ENCODE measurements around the gene ARL16.

ARL16 gene

DNA sequence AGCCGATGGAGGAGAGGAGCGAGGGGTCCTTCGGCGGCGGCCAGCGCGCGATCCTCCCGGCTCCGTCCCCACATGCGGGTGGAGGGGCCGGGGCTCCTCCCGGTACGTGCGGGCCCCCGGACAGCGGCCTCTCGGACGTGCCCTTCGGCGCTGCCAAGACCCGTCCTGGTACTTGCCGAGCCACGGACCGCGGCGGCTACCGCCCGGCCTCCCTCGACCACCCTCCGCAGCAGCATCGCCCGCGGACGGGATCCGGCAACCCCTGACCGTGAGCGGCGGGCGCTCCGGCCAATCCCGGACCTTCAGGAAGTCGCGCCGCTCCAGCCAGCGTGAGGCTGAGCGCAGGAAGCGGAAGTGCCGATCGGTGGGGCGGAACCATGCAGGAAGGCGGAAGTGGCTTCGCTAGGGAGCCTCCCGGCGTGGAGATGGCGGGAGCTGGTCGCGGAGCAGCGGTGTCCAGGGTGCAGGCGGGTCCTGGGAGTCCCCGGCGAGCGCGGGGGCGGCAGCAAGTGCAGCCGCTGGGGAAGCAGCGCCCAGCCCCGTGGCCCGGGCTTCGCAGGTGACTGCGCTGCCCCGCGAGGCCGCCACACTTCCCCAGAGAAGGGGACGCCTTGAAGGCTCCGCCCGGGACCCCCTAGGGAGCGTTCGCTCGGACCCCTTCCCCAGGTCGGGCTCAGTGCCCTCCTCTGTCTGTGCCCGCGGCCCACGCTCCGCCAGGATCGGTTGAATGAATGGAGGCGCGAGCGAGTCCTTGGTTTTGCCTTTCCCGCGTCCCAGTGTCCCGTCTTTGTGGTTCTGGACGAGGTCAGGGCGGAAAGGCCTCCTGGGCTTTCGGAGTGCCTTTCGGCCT lies 17.0 kb downstream of the ARL16 start, which contains the start of the genes CCDC137 and OXLD1:
CCDC137 (plus strand) TSS at position 396 of the 850 bp plus-strand sequence; CDS start at position 426, 30 bp downstream.
OXLD1 (minus strand) TSS at position 264 of the 850 bp plus-strand sequence; CDS start at position 236, 28 bp downstream.
- DNase-seq (ENCODE audit: low read depth), result peak; percentile 84

DNA sequence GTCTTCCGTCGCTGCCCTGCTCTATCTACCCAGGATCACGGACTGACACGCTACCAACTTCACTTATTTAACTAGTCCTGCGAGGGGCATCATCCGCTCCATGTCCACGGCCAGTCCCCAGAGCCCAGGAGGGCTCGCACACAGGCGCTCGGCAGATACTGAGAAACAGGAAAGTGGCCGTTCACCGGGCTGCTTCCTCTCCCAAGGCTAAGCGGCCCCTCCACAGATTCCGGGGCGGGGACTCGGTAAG lies 17.6 kb downstream of the ARL16 start:
- DNase-seq (ENCODE audit: low read depth), result no peak

DNA sequence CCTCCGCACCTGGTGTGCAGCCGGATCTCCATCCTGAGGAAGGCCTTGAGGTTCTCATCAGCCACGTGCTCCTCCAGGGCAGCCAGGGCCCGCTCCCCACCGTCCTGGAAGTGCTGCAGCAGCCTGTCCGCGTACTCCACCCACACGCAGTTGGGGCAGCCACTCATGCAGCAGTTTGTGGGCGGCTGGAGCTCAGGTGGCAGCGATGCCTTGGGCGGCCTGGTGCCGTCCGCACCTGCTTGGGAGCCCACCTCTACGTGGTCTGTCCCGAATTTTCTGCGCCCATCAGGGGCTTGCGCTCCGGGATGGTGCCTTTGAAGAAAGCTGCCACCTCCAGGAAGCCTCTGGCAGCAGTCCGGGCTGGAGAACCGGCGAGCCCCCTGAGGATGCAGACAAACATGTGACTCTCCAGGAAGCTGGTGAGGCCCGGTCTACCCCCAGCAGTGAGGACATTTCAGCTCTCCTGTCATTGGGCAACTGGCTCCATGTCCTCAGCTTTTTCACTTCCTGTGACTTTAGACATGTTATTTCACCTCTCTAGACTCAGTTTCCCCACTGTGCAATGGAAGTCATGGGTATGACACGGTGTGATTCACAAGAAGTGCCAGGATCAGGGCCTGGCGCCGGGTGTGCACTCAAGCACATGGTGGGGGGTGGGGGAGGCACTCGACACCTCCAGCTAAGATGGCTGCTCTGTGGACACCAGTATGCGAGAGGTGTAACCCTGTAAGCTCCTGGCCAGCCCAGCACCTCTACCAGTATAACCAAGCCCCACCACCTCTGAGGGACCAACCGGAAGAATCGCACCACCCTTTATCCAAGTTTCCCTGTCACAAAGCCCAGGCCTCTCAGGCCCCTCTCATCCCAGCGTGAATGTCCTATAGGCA lies 18.1 kb downstream of the ARL16 start:
- DNase-seq (ENCODE audit: low read depth), result no peak

DNA sequence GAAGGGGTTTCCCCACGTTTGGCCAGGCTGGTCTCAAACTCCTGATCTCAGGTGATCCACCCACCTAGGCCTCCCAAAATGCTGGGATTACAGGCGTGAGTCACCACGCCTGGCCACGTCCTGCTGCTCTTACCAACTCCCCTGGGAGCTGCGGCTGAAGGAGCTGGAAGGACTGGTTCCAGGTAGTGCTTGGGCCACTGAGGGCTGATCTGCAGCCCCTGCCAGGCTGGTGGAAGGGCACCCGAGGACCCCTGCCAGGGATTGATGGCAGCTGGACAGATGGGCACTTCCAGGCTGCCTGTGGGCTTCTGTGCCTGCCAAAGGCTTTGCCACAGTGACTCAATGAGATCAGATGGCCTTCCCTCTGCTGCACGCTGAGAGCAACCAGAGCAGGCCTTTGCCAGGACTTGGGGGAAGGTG lies 19.5 kb downstream of the ARL16 start:
- DNase-seq (ENCODE audit: low read depth), result no peak

DNA sequence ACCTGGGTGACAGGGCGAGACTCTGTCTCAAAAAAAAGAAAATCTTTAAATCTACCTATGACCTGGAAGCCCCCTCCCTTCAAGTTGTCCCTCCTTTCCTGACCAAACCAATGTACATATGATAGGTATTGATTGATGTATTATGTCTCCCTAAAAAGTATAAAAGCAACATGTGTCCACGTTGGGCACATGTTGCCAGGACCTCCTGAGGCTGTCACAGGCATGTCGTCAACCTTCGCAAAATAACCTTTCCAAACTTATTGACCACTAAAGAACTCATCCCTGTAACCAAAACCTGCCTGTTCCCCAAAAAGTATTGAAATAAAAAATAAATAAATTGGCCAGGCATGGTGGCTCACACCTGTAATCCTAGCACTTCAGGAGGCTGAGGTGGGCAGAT lies 21.6 kb downstream of the ARL16 start:
- DNase-seq (ENCODE audit: low read depth), result no peak

DNA sequence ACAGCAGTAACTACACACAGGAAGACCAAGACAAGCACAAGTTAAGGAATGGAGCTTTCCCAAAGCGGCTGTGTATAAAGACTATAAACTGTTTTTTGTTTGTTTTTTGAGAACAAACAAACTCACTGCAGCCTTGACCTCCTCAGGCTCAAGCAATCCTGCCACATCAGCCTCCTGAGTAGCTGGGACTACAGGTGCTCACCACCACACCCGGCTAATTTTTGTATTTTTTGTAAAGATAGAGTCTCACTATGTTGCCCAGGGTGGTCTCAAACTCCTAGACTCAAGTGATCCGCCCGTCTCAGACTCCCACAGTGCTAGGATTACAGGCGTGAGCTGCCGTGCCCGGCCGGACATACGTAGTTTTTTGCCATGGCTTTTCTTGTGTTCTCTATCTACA lies 23.2 kb downstream of the ARL16 start:
- DNase-seq (ENCODE audit: low read depth), result no peak

DNA sequence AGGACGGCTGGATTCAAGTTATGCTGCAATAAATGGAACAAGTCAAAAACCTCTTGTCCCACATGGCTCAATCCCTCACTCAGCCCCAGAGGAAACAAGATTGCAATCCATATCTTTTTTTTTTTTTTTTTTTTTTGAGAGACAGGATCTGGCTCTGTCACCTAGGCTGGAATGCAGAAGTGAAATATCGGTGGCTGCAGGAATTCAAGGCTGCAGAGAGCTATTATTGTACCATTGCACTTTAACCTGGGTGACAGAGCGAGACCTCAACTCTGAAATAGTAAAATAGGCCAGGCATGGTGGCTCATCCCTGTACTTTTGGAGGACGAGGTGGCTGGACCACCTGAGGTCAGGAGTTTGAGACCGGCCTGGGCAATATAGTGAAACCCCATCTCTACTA lies 24.6 kb downstream of the ARL16 start:
- DNase-seq (ENCODE audit: low read depth), result no peak

DNA sequence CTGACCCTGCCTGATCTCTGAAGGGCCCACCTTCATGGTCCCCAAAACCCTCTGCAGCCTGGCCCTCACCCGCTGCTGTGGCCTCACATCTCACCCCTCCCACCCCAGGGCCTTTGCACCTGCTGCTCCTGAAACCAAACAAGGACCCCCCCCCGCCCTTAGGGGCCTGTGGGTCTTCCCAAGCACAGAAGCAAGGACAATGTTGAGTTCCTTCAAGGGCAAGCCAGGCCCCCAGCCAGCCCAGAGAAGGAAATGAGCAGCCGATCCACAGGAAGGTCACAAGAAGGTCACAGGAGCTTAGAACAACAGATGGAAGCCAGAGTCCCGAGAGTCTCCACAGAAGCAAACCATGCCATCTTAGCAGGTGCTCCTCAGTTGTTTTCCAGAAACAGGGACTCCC lies 26.8 kb downstream of the ARL16 start:
- DNase-seq (ENCODE audit: low read depth), result no peak

DNA sequence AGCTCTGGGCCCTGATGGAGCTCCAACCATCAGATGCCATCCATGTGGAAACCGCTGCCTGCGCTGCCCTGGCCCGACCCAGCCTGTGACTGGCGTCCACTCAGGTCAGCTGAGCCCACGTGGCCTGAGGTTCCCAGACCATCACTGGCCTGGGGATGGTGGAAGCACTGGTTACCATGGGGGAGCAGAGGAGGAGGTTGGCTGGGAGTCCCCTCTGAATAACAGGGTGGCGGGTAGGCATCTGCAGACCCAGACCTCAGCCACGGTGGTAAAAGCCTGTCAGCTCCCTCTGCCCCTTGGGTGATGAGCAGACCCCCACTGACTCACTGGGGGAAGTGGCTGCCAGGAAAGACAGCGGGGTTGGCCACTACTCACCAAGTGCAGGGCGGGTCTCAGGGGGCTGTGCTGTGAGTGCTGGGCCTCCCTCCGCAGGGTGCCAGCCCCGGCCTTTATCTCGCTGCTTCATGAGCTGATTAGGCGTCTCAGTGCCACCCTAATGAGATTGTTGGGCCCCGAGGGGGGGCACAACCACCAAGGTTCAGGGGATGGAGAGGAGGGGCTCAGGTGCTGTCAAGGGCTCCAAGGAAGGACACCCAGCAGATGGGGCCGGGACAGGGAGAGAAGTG lies 27.4 kb downstream of the ARL16 start, which contains the start of gene PDE6G:
PDE6G (minus strand) TSS at position 425 of the 626 bp plus-strand sequence. CDS start 3,237 bp downstream, outside the sequence.
- no peak for DNase-seq (ENCODE audit: low read depth)

DNA sequence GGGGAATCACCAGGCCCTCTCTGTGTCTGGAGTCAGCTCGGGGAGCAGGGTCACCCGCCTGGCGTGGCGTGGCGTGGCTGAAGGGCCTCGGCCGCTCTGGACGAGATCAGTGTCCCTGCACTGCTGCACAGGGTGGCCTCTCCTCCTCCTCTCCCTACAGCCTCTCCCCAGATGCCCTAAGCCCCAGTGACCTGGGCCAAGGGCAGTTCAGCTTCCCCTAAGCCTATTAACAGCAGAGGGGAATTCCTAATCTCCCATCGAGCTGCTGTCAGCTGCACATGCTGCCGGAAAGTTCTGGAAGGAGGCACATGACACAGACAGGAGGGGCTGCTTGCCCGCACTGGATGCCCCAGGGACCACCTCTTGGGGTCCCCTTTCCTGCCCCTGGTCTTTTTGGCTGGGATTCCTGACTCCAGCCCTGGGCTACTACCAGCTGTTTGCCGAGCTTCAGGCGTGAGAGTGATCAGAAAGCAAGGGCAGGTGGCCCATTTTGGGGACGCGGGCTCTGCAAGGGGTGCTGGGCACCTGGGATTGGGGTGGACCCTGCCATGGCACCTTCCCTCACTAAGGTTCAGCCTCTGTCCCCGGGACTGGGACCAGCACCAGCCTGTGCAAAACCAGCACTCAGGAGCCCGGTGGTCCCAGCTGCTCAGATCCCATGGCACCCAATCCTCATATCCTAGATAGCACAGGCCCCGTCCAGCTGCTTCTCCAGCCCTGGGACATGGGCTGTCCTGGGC lies 28.0 kb downstream of the ARL16 start:
- no peak for DNase-seq (ENCODE audit: low read depth)

DNA sequence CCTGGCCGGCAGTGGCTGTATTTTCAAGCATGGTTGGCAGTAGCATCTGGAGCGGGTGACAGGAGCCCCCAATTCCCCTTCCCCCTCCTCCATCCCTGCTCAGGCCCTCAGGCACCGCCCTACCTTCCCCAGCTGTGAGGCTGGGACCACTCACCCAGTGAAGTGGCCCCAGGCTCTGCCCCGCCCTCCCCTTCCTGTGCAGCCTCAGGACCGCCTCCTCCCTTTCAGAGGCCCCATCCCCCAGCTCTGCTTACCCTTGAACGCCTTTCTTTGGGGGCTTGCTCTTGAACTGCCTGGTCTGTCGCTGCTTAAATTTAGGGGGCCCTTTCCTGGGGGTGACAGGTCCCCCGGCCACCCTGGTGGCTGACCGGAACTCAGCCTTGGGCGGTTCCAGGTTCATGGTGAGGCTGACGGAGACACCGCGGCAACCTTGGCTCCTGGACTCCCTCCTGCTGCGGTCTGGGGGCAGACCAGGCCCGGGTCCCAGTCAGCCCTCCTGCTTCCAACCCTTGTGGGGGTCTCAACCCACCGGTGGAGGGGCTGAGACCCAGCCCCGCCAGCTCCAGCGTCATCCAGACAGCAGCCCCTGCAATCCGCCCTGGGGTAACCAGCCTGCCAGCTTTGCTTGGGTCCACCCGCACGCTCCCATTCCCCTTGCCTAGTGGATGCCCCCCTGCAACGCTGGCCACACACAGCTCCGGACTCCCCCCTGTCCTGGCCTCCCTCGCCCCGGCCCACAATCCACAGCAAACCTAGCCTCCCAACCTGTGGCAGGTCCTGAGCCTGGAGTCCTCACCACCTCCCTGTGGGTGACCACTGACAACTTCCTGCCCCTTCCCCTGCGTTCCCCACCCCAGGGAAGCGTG lies 30.5 kb downstream of the ARL16 start:
- no peak for DNase-seq (ENCODE audit: low read depth)

DNA sequence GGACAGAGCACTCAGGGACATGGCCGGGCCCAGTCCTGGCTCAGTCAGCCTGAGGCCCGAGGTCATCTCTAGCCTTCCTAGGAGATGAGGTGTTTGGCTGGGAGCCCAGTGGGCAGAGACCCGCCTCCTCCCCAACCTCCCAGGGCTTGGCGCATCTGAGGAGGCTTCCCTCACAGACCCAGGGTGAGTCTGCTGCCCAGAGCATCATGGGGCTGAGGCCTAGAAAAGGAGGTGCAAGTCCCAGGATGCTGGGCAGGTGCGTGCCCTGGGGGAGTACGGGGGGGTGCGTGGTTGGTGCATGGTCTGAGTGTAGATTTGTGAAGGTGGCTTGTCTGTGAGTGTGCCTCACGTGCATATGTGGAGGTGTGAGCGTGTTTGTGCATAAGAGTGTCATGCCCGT lies 31.9 kb downstream of the ARL16 start:
- DNase-seq (ENCODE audit: low read depth), result no peak

DNA sequence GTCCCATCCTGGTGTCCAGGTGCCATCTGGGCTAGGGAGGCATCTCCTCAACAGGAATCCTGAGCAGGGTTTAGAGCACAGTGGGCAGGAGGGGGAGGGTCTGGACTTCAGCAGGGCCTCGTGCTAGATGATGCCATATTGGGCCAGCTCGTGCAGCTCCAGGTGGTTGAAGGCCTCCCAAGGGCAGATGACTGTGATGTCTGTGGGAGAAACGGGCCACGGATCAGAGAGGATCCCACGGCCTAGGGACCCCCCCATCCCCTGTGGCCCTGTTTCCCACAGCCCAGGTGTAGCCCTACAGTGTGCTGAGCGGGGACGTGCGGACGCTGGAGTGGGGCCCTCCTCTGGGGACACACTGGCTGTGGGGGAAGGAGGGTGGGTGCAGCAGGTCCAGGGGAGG lies 32.6 kb downstream of the ARL16 start:
- DNase-seq (ENCODE audit: low read depth), result no peak

DNA sequence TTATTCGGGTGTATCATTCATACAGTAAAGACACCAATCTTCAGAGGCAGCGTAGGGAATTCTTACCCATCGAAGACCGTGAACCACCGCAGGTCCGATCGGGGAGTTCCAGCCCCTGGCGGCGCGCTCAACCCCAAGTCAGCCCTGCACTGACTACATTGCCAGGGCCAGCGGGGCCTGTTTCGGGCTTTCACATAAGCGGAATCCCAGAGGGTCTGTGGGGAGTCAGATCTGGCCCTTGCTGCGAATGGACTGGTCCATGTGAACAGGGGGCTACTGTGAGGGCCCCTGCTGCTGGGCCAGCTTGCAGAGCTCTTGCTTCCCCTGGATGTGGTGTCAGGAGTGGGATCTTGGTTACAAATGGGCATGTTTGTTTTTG lies 34.9 kb downstream of the ARL16 start:
- no peak for DNase-seq (ENCODE audit: low read depth)

DNA sequence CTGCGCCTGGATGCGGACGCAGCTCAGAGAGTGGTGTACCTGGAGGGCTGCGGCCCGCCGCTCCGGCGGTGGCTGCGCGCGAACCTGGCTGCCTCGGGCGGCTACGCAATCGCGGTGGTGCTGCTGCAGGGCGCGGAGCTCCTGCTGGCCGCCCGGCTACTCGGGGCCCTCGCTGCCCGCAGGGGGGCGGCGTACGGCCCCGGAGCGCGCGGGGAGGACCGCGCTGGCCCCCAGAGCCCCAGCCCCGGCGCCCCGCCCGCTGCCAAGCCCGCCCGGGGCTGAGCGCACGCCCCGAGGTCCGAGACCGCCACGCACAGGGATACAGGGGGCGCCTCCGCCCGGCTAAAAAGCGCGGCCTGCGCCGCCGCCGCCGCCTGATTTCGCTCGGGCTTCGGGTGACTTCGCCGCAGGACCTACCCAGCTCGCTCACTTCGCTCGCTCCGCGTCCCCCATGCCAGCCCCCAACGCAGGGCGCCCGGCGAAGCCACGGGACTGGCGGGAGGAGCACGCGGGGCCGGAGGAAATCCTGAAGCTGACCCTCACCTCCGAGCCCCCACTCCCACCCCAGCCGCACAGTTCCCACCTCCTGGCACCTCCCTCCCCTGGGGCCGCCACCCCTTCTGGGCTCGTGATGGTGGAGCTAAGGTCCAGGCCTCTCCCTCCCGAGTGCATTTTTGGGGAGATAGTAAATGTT lies 35.4 kb downstream of the ARL16 start:
- no peak for DNase-seq (ENCODE audit: low read depth)

DNA sequence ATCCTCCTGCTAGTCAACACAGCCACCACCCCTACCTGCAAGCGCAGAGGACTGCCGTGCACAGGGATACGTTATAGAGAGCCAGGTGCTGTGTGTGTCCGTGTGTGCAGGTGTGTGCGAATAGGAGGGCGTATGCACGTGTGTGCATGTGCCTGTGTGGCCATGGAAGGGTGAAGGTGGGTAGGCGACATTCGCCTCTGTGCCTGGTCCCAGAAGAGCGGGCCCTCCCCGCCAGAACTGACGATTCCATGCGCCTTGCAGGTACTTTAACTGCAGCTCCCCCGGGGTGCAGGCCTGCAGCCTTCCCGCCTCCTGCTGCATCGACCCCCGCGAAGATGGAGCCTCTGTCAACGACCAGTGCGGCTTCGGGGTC lies 36.0 kb downstream of the ARL16 start:
- no peak for DNase-seq (ENCODE audit: low read depth)

DNA sequence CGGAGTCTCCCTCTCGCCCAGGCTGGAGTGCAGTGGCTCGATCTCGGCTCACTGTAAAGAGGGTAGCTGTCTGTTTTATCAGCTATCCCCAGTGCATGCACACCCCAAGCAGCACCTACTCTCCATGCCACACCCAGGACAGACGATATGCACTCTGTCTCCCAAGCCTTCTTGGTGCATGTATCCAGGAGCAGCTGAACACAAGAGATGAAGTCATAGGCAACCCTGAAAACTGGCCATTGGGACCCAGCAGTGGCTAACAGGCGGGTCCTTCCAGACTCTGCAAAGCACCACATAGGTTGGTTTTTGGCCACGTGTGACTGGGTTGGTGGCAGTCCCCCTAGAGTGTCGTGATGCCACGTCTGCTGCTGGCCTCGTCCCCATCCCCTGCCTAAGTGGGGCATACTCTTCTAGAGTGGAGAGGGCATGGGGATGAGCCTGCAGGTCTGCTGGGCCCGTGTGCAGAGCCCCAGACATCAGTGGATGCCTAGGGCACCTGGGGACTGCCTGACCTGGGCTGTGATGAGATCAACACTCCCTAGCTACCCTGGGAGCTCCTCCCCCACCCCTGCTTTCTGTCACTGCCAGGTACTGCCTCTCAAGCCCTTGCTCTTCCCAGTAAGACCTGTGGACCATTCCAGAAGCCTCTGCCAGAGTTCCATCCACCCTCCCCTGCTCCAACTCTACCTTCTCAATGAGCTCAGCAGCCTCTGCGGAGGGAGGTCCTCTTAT lies 36.6 kb downstream of the ARL16 start:
- DNase-seq (ENCODE audit: low read depth), result no peak

DNA sequence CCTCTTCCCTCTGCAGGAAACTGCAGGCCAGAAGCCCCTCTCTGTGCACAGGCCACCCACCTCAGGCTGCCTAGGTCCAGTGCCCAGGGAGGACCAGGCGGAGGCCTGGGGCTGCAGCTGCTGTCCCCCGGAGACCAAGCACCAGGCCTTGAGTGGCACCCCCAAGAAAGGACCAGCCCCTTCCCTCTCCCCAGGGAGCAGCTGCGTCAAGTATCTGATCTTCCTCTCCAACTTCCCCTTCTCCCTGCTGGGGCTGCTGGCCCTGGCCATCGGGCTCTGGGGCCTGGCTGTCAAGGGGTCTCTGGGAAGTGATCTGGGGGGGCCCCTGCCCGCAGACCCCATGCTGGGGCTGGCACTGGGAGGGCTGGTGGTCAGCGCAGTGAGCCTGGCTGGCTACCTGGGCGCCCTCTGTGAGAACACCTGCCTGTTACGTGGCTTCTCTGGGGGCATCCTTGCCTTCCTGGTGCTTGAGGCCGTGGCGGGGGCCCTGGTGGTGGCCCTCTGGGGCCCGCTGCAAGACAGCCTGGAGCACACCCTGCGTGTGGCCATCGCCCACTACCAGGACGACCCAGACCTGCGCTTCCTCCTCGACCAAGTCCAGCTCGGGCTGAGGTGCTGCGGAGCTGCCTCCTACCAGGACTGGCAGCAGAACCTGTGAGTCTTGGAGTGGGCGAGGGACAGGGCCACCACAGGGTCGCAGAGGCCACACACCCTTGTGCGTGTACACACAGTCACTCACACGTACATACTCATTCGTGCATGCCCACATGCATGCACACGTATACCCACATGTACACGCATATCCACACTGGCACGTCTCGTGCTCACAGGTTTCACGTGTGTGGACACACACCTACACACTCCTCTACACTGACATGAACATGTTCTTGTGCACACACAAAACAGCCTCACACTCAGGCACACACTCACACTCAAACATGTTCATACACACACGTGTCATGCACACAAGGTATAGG lies 38.3 kb downstream of the ARL16 start:
- DNase-seq (ENCODE audit: low read depth), result no peak

Measured in stimulated activated CD8-positive, alpha-beta memory T cell treated with anti-CD3 and anti-CD28 coated beads, Interleukin-12 subunit alpha, Interleukin-12 subunit beta, amount 100 ng/mL, for 1 hour (primary cell).